ENCODE results near the gene PDCL2.
"Not testable (repeated sequence)": the region's sequence is repeated elsewhere in the genome, so short reads cannot be mapped to it uniquely, and the experiment has no call there.

Gene PDCL2
- total RNA-seq = 0 to 0.66 (median 0) reads per million in 17 experiments

- no peak for DNase-seq
Observed at GRCh38 chr4:55592014-55592413, at the start of gene PDCL2. Gene PDCL2, minus strand, starts transcription at chr4:55592245. Its CDS starts 136 bp downstream, at chr4:55592109.

GRCh38 chr4:55637272-55637820 lies 45.3 kb upstream of the PDCL2 start:
- DNase-seq = no peak

- no peak for DNase-seq
Observed at GRCh38 chr4:55636656-55636999, 44.6 kb upstream of the PDCL2 start.

GRCh38 chr4:55635741-55636655 lies 44.0 kb upstream of the PDCL2 start, which contains the start of gene NMU:
Gene NMU, minus strand, starts transcription at chr4:55636298. Its CDS starts 106 bp downstream, at chr4:55636192.
- DNase-seq = peak in 3 of 4 experiments; percentile 12 to 32 (median 13)

- no peak for DNase-seq
Observed at GRCh38 chr4:55635282-55635681, 43.2 kb upstream of the PDCL2 start.

GRCh38 chr4:55634417-55635128 lies 42.5 kb upstream of the PDCL2 start:
- DNase-seq = no peak

GRCh38 chr4:55633903-55634302 lies 41.9 kb upstream of the PDCL2 start:
- no peak for DNase-seq

- DNase-seq = no peak
Observed at GRCh38 chr4:55625835-55626234, 33.8 kb upstream of the PDCL2 start.

- DNase-seq = not testable (repeated sequence)
Observed at GRCh38 chr4:55624063-55624462, 32.0 kb upstream of the PDCL2 start.

GRCh38 chr4:55618546-55619143 lies 26.6 kb upstream of the PDCL2 start:
- no peak for DNase-seq

GRCh38 chr4:55617587-55618197 lies 25.6 kb upstream of the PDCL2 start:
- DNase-seq = no peak

GRCh38 chr4:55615008-55615407 lies 23.0 kb upstream of the PDCL2 start:
- no peak for DNase-seq

- no peak for DNase-seq
Observed at GRCh38 chr4:55613621-55614020, 21.6 kb upstream of the PDCL2 start.

- DNase-seq = no peak
Observed at GRCh38 chr4:55612341-55612740, 20.3 kb upstream of the PDCL2 start.

GRCh38 chr4:55611358-55612059 lies 19.5 kb upstream of the PDCL2 start:
- DNase-seq = no peak

- DNase-seq = no peak
Observed at GRCh38 chr4:55610381-55610780, 18.3 kb upstream of the PDCL2 start.

GRCh38 chr4:55609393-55609866 lies 17.4 kb upstream of the PDCL2 start:
- DNase-seq = no peak

GRCh38 chr4:55608591-55608990 lies 16.5 kb upstream of the PDCL2 start:
- DNase-seq = no peak

GRCh38 chr4:55604996-55605395 lies 13.0 kb upstream of the PDCL2 start:
- no peak for DNase-seq

GRCh38 chr4:55600640-55601039 lies 8.6 kb upstream of the PDCL2 start:
- no peak for DNase-seq

GRCh38 chr4:55598641-55599040 lies 6.6 kb upstream of the PDCL2 start:
- DNase-seq = no peak

GRCh38 chr4:55588160-55588559 lies 3.9 kb downstream of the PDCL2 start:
- DNase-seq = no peak

All from suppressor macrophage (primary cell).